K562 (cell line): ENCODE measurements around the gene APC. TPM values are rescaled to one million over a fixed set of nuclear protein-coding genes. Genes with fewer than 3 reads are reported as not detected.

Source experiments
- CCNT2 ChIP-seq: IDR thresholded peaks from 2 replicates; pipeline ENCODE4 v1.6.1; 2011; ENCODE audit warnings: borderline replicate concordance, low read depth, mild to moderate bottlenecking, moderate library complexity, mixed read lengths, low read length; ENCODE audit not compliant: insufficient read length; ENCODE audit errors: extremely low read depth
- CREB1 ChIP-seq, 2 experiments: sonication (generic) in 1 of 2; formaldehyde crosslinking in 1 of 2; IDR thresholded peaks; 2 replicates each; pipeline versions ENCODE4 v1.6.1 to v1.8.0; 2012 to 2022; ENCODE audit warnings: inconsistent platforms in 1 of 2, mild to moderate bottlenecking in 1 of 2, missing genetic modification reagents in 1 of 2, moderate library complexity in 1 of 2
- E2F1 ChIP-seq: sonication (generic); formaldehyde crosslinking; IDR thresholded peaks from 2 replicates; pipeline ENCODE4 v1.8.1; 2023; ENCODE audit warnings: mild to moderate bottlenecking, missing genetic modification reagents, moderate library complexity
- JUND ChIP-seq, 2 experiments: IDR thresholded peaks; 2 replicates in 1 of 2; 3 replicates in 1 of 2; pipeline ENCODE4 v1.6.1; 2011; ENCODE audit warnings: borderline replicate concordance in 2 of 2, low read depth in 2 of 2, low read length in 2 of 2, improper control_type of control experiment in 1 of 2, missing biosample characterization in 1 of 2, missing genetic modification characterization in 1 of 2, missing genetic modification reagents in 1 of 2
- L3MBTL2 ChIP-seq: fragments of 450-650 bp; IDR thresholded peaks from 2 replicates; pipeline ENCODE4 v1.6.1; 2016; ENCODE audit warnings: mild to moderate bottlenecking, moderate library complexity
- MEF2D ChIP-seq: conservative IDR thresholded peaks from 2 replicates; pipeline ENCODE4 v1.6.1; 2016; ENCODE audit warnings: low read depth, missing genetic modification characterization, missing compliant biosample characterization
- MYBL2 ChIP-seq, 2 experiments: fragments of 450-650 bp in 1 of 2; sonication (generic) in 1 of 2; formaldehyde crosslinking in 1 of 2; IDR thresholded peaks; 2 replicates each; pipeline versions ENCODE4 v1.6.1 to v1.8.1; 2017 to 2022; ENCODE audit warnings: borderline replicate concordance in 1 of 2, inconsistent platforms in 1 of 2, low read depth in 1 of 2, mild to moderate bottlenecking in 1 of 2, missing genetic modification reagents in 1 of 2, moderate library complexity in 1 of 2
- NEUROD1 ChIP-seq: fragments of 150-350 bp; IDR thresholded peaks from 2 replicates; pipeline ENCODE4 v1.6.1; 2014; ENCODE audit warnings: borderline replicate concordance, low read length, low read depth; ENCODE audit not compliant: partially characterized antibody
- PHTF2 ChIP-seq: fragments of 250-450 bp; sonication (Bioruptor Pico); IDR thresholded peaks from 2 replicates; pipeline ENCODE4 v1.5.0; 2021; ENCODE audit warnings: mild to moderate bottlenecking
- PRDM10 ChIP-seq: fragments of 450-650 bp; IDR thresholded peaks from 2 replicates; pipeline ENCODE4 v1.6.1; 2018; ENCODE audit not compliant: partially characterized antibody
- RCOR1 ChIP-seq, 2 experiments: IDR thresholded peaks; 2 replicates each; pipeline ENCODE4 v1.6.1; 2012; ENCODE audit warnings: low read depth in 2 of 2, low read length in 2 of 2, borderline replicate concordance in 1 of 2, improper control_type of control experiment in 1 of 2
- SMAD2 ChIP-seq: fragments of 150-350 bp; IDR thresholded peaks from 2 replicates; pipeline ENCODE4 v1.6.1; 2014; ENCODE audit warnings: low read depth, mild to moderate bottlenecking, low read length
- TAF1 ChIP-seq: IDR thresholded peaks from 2 replicates; pipeline ENCODE4 v1.6.1; 2011; ENCODE audit warnings: mild to moderate bottlenecking, low read length, moderate library complexity; ENCODE audit not compliant: insufficient read depth, control insufficient read depth, severe bottlenecking; ENCODE audit errors: extremely low read depth
- ZBTB17 ChIP-seq: fragments of 450-650 bp; formaldehyde crosslinking; IDR thresholded peaks from 2 replicates; pipeline ENCODE4 v1.4.0; 2020; ENCODE audit warnings: mild to moderate bottlenecking
- ZNF445 ChIP-seq: fragments of 250-450 bp; sonication (Bioruptor Pico); IDR thresholded peaks from 2 replicates; pipeline ENCODE4 v1.4.0; 2020; ENCODE audit warnings: low read depth, mild to moderate bottlenecking, moderate library complexity
- polyA plus RNA-seq, 8 experiments: library from polyadenylated mRNA; depleted of rRNA in 4 of 8; stranded (reverse) in 5 of 8; unstranded in 3 of 8; fragments of >200 nt; fragmentation: Nextera tagmentation in 2 of 8; fragmentation: Illumina TruSeq in 1 of 8; extraction: Ambion mirVana in 2 of 8; extraction: Trizol in 1 of 8; gene quantifications; 2 replicates each; pipeline versions ENCODE4 v1.2.1 to v1.2.3, GENCODE V29; 2011 to 2014; ENCODE audit warnings: inconsistent platforms in 1 of 8, missing spikeins in 1 of 8
- total RNA-seq, 7 experiments: library from RNA; depleted of rRNA in 6 of 7; stranded (reverse); fragments of >200 nt in 6 of 7; fragmentation: Illumina TruSeq in 2 of 7; extraction: Trizol in 2 of 7; gene quantifications; 2 replicates each; pipeline versions ENCODE4 v1.2.1 to v1.2.3, GENCODE V29; 2011 to 2021; ENCODE audit warnings: low replicate concordance in 1 of 7
- TF ChIP-seq, protein P1 (sequence below), 2 experiments: IDR thresholded peaks; 2 replicates each; pipeline ENCODE4 v1.6.1; 2012; ENCODE audit warnings: improper control_type of control experiment in 2 of 2, low read depth in 2 of 2, low read length in 2 of 2, borderline replicate concordance in 1 of 2

APC gene
- total and polyA plus RNA-seq, 9 of the 15 experiments (the other 6 are each of a cell fraction or from before 2014, with no cell fraction given), result 5.7 to 29.5 (median 15.4) TPM

- TF ChIP-seq E2F1, result no peak
- no peak for TF ChIP-seq NEUROD1
- TF ChIP-seq PRDM10, result peak; percentile 15
- no peak for TF ChIP-seq CREB1 (IDR thresholded peaks at IDR 0.05)
- TF ChIP-seq CREB1 (CRISPR knock-in tag; IDR thresholded peaks at IDR 0.05), result no peak
- TF ChIP-seq ZNF445 (CRISPR knock-in tag), result no peak
- TF ChIP-seq RCOR1 (IDR thresholded peaks at IDR 0.05; ENCODE audit: borderline replicate concordance in 1 of 2, low read depth in 2 of 2, low read length in 2 of 2), result peak in 1 of 2 experiments; percentile 29; a peak in 1 of 4 replicates
- no peak for TF ChIP-seq PHTF2 (CRISPR knock-in tag)
- TF ChIP-seq TAF1, result peak; percentile 59
- TF ChIP-seq MYBL2 (IDR thresholded peaks at IDR 0.05; ENCODE audit: low read depth), result no peak
- no peak for TF ChIP-seq MYBL2 (CRISPR knock-in tag; IDR thresholded peaks at IDR 0.05; ENCODE audit: borderline replicate concordance)
- TF ChIP-seq, protein P1, sequence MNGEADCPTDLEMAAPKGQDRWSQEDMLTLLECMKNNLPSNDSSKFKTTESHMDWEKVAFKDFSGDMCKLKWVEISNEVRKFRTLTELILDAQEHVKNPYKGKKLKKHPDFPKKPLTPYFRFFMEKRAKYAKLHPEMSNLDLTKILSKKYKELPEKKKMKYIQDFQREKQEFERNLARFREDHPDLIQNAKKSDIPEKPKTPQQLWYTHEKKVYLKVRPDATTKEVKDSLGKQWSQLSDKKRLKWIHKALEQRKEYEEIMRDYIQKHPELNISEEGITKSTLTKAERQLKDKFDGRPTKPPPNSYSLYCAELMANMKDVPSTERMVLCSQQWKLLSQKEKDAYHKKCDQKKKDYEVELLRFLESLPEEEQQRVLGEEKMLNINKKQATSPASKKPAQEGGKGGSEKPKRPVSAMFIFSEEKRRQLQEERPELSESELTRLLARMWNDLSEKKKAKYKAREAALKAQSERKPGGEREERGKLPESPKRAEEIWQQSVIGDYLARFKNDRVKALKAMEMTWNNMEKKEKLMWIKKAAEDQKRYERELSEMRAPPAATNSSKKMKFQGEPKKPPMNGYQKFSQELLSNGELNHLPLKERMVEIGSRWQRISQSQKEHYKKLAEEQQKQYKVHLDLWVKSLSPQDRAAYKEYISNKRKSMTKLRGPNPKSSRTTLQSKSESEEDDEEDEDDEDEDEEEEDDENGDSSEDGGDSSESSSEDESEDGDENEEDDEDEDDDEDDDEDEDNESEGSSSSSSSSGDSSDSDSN (IDR thresholded peaks at IDR 0.05; ENCODE audit: borderline replicate concordance in 1 of 2, low read depth in 2 of 2, low read length in 2 of 2), result no peak
- TF ChIP-seq ZBTB17, result no peak
- no peak for TF ChIP-seq JUND (IDR thresholded peaks at IDR 0.05; ENCODE audit: borderline replicate concordance, low read depth, low read length)
- peak; percentile 42; the same call in 1 of the 3 replicates for TF ChIP-seq JUND (tag; IDR thresholded peaks at IDR 0.05; ENCODE audit: borderline replicate concordance, low read depth, low read length)
- no peak for TF ChIP-seq SMAD2
- no peak for TF ChIP-seq MEF2D
- no peak for TF ChIP-seq CCNT2
- TF ChIP-seq L3MBTL2, result peak; percentile 47; the same call in 1 of the 2 replicates
Measured at GRCh38 chr5:112848116-112848811, 110.6 kb downstream of the APC start (continued).
